HCT116 (cell line): ENCODE data around the gene CDCP1. TPM values are rescaled to one million over a fixed set of nuclear protein-coding genes. Genes with fewer than 3 reads are reported as not detected.

ENCODE experiments used
- ATAC-seq: fragments of 200-7000 bp; cut with Tn5 transposase; 2 replicates; pipeline ENCODE4 v1.9.1; 2020; ENCODE audit warnings: mild to moderate bottlenecking, moderate library complexity
- BruUV-seq: library from RNA; stranded (reverse); fragments of 400-500 nt; replicated peaks from 2 replicates; lab custom pipeline; 2021; lab: Mats Ljungman, UMichigan
- CTCF ChIA-PET: fragments of 300-600 bp; sonication (Branson Sonifier 250); formaldehyde crosslinking; loops from one replicate; lab custom pipeline; 2021; ENCODE audit warnings: antibody characterized with exemption; lab: Charles Lee
- POLR2A ChIA-PET: fragments of 300-600, 350-600 bp; sonication (Branson Sonifier 250); formaldehyde crosslinking; loops from one replicate; lab custom pipeline; 2021; ENCODE audit warnings: antibody characterized with exemption; lab: Charles Lee
- RAD21 ChIA-PET, 2 experiments: fragments of 300-600 bp; sonication (Branson Sonifier 250); formaldehyde crosslinking; loops; one replicate each; lab custom pipeline; 2023; ENCODE audit warnings: low total read pairs in 2 of 2; ENCODE audit not compliant: uncharacterized antibody in 2 of 2, unreplicated experiment in 2 of 2, low non-redundant PET in 1 of 2; lab: Charles Lee
- DNase-seq: peaks from one replicate; pipeline ENCODE4 v3.0.0-alpha.2; 2010; ENCODE audit warnings: low read depth, low spot score
- H2AFZ ChIP-seq: fragments of 200-600 bp; shearing (Covaris generic), sonication (generic); 2 replicates; pipeline ENCODE4 v1.6.1; 2017; ENCODE audit warnings: low read depth, mixed run types, mixed read lengths, antibody characterized with exemption, low read length; ENCODE audit not compliant: poor library complexity, severe bottlenecking
- H3K27ac ChIP-seq: 2 replicates; pipeline ENCODE4 v1.5.1; 2012; ENCODE audit warnings: low read depth, low read length
- H3K27me3 ChIP-seq: fragments of 200-600 bp; sonication (generic); 2 replicates; pipeline ENCODE4 v1.6.1; 2016; ENCODE audit warnings: mixed run types, low read length, mixed read lengths; ENCODE audit not compliant: insufficient read depth
- H3K36me3 ChIP-seq, 2 experiments: fragments of 200-500 bp in 1 of 2; fragments of 200-600 bp in 1 of 2; sonication (Bioruptor generic) in 1 of 2; sonication (generic) in 1 of 2; 2 replicates each; pipeline versions ENCODE4 v1.5.1 to v1.6.1; 2014 to 2016; ENCODE audit warnings: low read length in 2 of 2, inconsistent platforms in 1 of 2, mixed read lengths in 1 of 2, mixed run types in 1 of 2; ENCODE audit not compliant: insufficient read depth in 2 of 2, control insufficient read depth in 1 of 2
- H3K4me1 ChIP-seq, 2 experiments: fragments of 200-600 bp in 1 of 2; sonication (generic) in 1 of 2; 2 replicates each; pipeline versions ENCODE4 v1.5.1 to v1.6.1; 2012 to 2017; ENCODE audit warnings: low read length in 2 of 2, inconsistent platforms in 1 of 2, mild to moderate bottlenecking in 1 of 2, mixed read lengths in 1 of 2, mixed run types in 1 of 2, moderate library complexity in 1 of 2; ENCODE audit not compliant: insufficient read depth in 2 of 2, control insufficient read depth in 1 of 2
- H3K4me2 ChIP-seq: fragments of 200-600 bp; sonication (generic); 2 replicates; pipeline ENCODE4 v1.6.1; 2017; ENCODE audit warnings: mixed run types, low read length, mixed read lengths
- H3K4me3 ChIP-seq, 2 experiments: fragments of 200-600 bp in 1 of 2; sonication (generic) in 1 of 2; replicated peaks in 1 of 2; 2 replicates each; pipeline ENCODE4 v1.5.1; 2011 to 2016; ENCODE audit warnings: low read length in 2 of 2, control low read depth in 1 of 2, low read depth in 1 of 2, mild to moderate bottlenecking in 1 of 2, mixed read lengths in 1 of 2, mixed run types in 1 of 2
- H3K79me2 ChIP-seq: fragments of 200-600 bp; sonication (generic); 2 replicates; pipeline ENCODE4 v1.6.1; 2017; ENCODE audit warnings: mild to moderate bottlenecking, mixed run types, low read length, moderate library complexity, mixed read lengths; ENCODE audit not compliant: insufficient read depth
- H3K9ac ChIP-seq: fragments of 200-600 bp; sonication (generic); 2 replicates; pipeline ENCODE4 v1.6.1; 2016; ENCODE audit warnings: low read length, mixed read lengths
- H3K9me2 ChIP-seq: fragments of 200-600 bp; sonication (generic), shearing (Covaris generic); 2 replicates; pipeline ENCODE4 v1.6.1; 2017; ENCODE audit warnings: mixed run types, mild to moderate bottlenecking, moderate library complexity; ENCODE audit not compliant: insufficient read depth
- H3K9me3 ChIP-seq, 2 experiments: fragments of 200-500 bp in 1 of 2; fragments of 200-600 bp in 1 of 2; sonication (Bioruptor generic) in 1 of 2; sonication (generic) in 1 of 2; 2 replicates each; pipeline ENCODE4 v1.6.1; 2014 to 2017; ENCODE audit warnings: low read length in 2 of 2, mixed read lengths in 2 of 2, inconsistent platforms in 1 of 2, low read depth in 1 of 2, mild to moderate bottlenecking in 1 of 2, mixed run types in 1 of 2, moderate library complexity in 1 of 2; ENCODE audit not compliant: control insufficient read depth in 1 of 2, insufficient read depth in 1 of 2
- H4K20me1 ChIP-seq: fragments of 200-600 bp; sonication (generic), shearing (Covaris generic); 2 replicates; pipeline ENCODE4 v1.6.1; 2017; ENCODE audit warnings: mixed run types, mild to moderate bottlenecking, moderate library complexity; ENCODE audit not compliant: insufficient read depth
- EGR1 ChIP-seq: IDR thresholded peaks from 2 replicates; pipeline ENCODE4 v1.6.1; 2012; ENCODE audit warnings: low read depth
- POLR2AphosphoS5 ChIP-seq: IDR thresholded peaks from 2 replicates; pipeline ENCODE4 v1.6.1; 2011; ENCODE audit warnings: mild to moderate bottlenecking, low read depth, low read length, moderate library complexity
- YY1 ChIP-seq: IDR thresholded peaks from 2 replicates; pipeline ENCODE4 v1.6.1; 2011; ENCODE audit warnings: low read length, low read depth, moderate library complexity, mild to moderate bottlenecking; ENCODE audit not compliant: insufficient replicate concordance; ENCODE audit errors: extremely low read depth
- intact Hi-C: fragments of 100-400 bp; cut with micrococcal nuclease; formaldehyde crosslinking; loops from 2 replicates; pipeline ENCODE4 v1.10.0; 2022
- total RNA-seq: library from RNA; stranded (reverse); gene quantifications from one replicate; pipeline ENCODE4 v1.2.1, GENCODE V29; 2021; ENCODE audit not compliant: unreplicated experiment
- TF ChIP-seq, protein P1 (sequence below): IDR thresholded peaks from 2 replicates; pipeline ENCODE4 v1.6.1; 2012
- TF ChIP-seq, protein P2 (sequence below), 3 experiments: fragments of 200-600 bp in 1 of 3; sonication (generic) in 1 of 3; IDR thresholded peaks in 2 of 3; conservative IDR thresholded peaks in 1 of 3; 2 replicates each; pipeline ENCODE4 v1.5.1; 2012 to 2017; ENCODE audit warnings: low read depth in 2 of 3, low read length in 2 of 3, antibody characterized with exemption in 1 of 3, borderline replicate concordance in 1 of 3, control low read depth in 1 of 3, mild to moderate bottlenecking in 1 of 3, mixed read lengths in 1 of 3, mixed run types in 1 of 3, moderate library complexity in 1 of 3; ENCODE audit not compliant: insufficient read depth in 1 of 3

The CDCP1 gene
- total RNA-seq, 1 experiment from 2014 or later: 196 TPM

DNA sequence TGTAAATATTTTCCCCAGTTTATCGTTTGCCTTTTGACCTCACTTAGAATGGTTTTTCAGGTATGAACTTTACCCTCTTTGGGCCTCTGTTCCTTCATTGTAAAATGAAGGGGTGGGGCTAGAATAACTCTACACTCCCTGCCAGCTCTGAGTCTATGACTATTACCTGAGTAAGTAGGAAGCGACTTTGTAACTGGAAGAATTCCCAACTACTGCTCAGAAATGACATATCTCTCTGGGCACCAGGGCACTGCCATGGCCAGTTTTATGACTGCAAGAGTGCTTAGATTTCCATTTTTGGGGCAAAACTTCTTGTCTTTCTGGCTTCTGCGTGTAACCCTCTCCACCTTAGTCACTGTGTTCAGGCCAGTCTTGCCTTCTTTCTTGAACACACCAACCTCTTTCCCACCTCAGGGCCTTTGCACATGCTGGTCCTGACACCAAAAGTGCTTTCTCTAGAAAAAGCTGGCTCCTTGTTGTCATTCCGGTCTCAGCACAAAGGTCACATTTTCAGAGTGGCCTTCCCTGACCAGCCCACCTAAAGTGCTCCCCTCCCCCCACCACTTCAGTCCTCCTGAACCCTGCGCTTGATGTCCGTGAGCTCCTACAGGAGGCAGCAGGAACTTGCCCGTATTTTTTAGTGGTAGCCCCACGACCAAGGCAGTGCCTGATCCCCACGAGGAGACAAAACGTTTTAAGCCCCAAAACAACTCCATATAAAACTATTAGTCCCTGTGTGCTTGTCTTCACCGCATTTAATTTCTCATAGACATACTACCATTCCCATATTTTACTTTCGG is 25.6 kb downstream of the CDCP1 start:
- Histone ChIP-seq H2AFZ (no peak overlapping the region), H3K9me2 (no peaks in the 10 kb centered on the region), H3K4me1 (peaks cover 74 to 86% of the 10 kb centered on the region in 2 experiments), H3K79me2 (peaks cover 100% of the 10 kb centered on the region), H3K27me3 (no peaks in the 10 kb centered on the region), H3K27ac (peak overlapping the region; percentile 91)
- TF ChIP-seq POLR2AphosphoS5 (peak; percentile 62), EGR1 (no peak), YY1 (peak; percentile 14)
- TF ChIP-seq, protein P1, sequence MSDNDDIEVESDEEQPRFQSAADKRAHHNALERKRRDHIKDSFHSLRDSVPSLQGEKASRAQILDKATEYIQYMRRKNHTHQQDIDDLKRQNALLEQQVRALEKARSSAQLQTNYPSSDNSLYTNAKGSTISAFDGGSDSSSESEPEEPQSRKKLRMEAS: no peak
- TF ChIP-seq, protein P2, sequence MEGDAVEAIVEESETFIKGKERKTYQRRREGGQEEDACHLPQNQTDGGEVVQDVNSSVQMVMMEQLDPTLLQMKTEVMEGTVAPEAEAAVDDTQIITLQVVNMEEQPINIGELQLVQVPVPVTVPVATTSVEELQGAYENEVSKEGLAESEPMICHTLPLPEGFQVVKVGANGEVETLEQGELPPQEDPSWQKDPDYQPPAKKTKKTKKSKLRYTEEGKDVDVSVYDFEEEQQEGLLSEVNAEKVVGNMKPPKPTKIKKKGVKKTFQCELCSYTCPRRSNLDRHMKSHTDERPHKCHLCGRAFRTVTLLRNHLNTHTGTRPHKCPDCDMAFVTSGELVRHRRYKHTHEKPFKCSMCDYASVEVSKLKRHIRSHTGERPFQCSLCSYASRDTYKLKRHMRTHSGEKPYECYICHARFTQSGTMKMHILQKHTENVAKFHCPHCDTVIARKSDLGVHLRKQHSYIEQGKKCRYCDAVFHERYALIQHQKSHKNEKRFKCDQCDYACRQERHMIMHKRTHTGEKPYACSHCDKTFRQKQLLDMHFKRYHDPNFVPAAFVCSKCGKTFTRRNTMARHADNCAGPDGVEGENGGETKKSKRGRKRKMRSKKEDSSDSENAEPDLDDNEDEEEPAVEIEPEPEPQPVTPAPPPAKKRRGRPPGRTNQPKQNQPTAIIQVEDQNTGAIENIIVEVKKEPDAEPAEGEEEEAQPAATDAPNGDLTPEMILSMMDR (IDR thresholded peaks at IDR 0.05 in 2 of 3, conservative IDR thresholded peaks at IDR 0.05 in 1 of 3; ENCODE audit: borderline replicate concordance in 1 of 3, insufficient read depth in 1 of 3, low read depth in 2 of 3, low read length in 2 of 3): peak in 2 of 3 experiments; percentile 23 to 36; a peak in 3 of 6 replicates
- TF ChIP-seq, all 23 proteins: peak for 3
- TSS peak; percentile 83 for BruUV-seq
- no peaks in the 10 kb centered on the region for H3K9me3 ChIP-seq
- ChIA-PET RAD21 (interaction anchor here in 1 of 2 experiments (1.4 kb wide), 1 partner anchor 90 kb away, joined by 3 read pairs; no protein-coding TSS in a partner anchor), POLR2A (interaction anchor here (1.2 to 1.6 kb wide), 3 partner anchors 15 to 90 kb away, joined by 3 to 4 read pairs (median 4); no protein-coding TSS in a partner anchor), CTCF (interaction anchor here (1.3 to 1.6 kb wide), 2 partner anchors 80 to 90 kb away, joined by 4 read pairs; no protein-coding TSS in a partner anchor)
- no peaks in the 10 kb centered on the region for H4K20me1 ChIP-seq
- H3K4me3 ChIP-seq: peak overlapping the region in 1 of 2 experiments; percentile 8; a peak in 2 of 4 replicates
- H3K9ac ChIP-seq: peak overlapping the region; percentile 44
- no peak for DNase-seq
- H3K36me3 ChIP-seq: peaks cover 15 to 20% of the 10 kb centered on the region in 2 experiments; a peak in 3 of 4 replicates
- peak; percentile 56 for ATAC-seq
- H3K4me2 ChIP-seq: peak overlapping the region; percentile 68
- intact Hi-C loops: loop anchor here (5.0 kb wide), 1 partner anchor 78 kb away; no protein-coding TSS in a partner anchor
